Spleen (tissue), 7 donors: ENCODE data around the gene NRXN3.

Experiments
- POLR2A ChIP-seq, 3 donors: fragments of 450-650 bp; IDR thresholded peaks; one replicate each; pipeline ENCODE4 v1.5.1; 2017; ENCODE audit warnings: antibody characterized with exemption in 3 of 3, mild to moderate bottlenecking in 1 of 3
- TF ChIP-seq, protein P1 (sequence below), 11 experiments: fragments of 200-600 bp in 7 of 11; fragments of 450-650 bp in 4 of 11; sonication (generic) in 4 of 11; IDR thresholded peaks in 8 of 11; conservative IDR thresholded peaks in 3 of 11; 1 replicate in 7 of 11; 2 replicates in 4 of 11; pipeline versions ENCODE4 v1.4.0 to v1.8.0; 2016 to 2021; ENCODE audit warnings: antibody characterized with exemption in 11 of 11, inconsistent platforms in 4 of 11, mild to moderate bottlenecking in 1 of 11
- donor health status: DM: no; HTN: no; CAD: no; lungs with moderate emphysema.
- donor health status: DM: no; HTN: no; CAD: no.
- donor health status: DM: no; HTN: no; CAD: no.

DNA sequence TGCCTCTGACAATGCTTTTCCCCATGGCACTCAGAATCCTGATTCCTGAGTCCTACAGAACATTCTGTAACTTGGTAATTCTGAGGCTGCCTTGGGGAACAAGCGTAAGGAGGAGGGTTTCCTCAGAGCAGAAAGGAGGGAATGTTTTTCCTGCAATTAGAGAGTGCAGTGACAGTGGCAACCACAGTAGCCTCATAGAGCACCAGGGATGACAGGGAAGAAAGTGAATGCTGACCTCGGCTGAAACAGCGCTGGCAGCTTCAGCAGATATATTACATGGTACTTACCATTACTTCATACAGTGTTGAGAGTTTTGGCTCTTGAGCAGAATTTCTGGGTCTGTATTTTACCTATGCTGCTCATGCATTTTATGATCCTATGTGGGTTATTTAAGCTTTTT is 757.1 kb downstream of the NRXN3 start:
- TF ChIP-seq, protein P1, sequence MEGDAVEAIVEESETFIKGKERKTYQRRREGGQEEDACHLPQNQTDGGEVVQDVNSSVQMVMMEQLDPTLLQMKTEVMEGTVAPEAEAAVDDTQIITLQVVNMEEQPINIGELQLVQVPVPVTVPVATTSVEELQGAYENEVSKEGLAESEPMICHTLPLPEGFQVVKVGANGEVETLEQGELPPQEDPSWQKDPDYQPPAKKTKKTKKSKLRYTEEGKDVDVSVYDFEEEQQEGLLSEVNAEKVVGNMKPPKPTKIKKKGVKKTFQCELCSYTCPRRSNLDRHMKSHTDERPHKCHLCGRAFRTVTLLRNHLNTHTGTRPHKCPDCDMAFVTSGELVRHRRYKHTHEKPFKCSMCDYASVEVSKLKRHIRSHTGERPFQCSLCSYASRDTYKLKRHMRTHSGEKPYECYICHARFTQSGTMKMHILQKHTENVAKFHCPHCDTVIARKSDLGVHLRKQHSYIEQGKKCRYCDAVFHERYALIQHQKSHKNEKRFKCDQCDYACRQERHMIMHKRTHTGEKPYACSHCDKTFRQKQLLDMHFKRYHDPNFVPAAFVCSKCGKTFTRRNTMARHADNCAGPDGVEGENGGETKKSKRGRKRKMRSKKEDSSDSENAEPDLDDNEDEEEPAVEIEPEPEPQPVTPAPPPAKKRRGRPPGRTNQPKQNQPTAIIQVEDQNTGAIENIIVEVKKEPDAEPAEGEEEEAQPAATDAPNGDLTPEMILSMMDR (IDR thresholded peaks at IDR 0.05 in 8 of 11, conservative IDR thresholded peaks at IDR 0.05 in 3 of 11), result no peak
- TF ChIP-seq POLR2A (IDR thresholded peaks at IDR 0.05), result no peak
